Breast epithelium (tissue), 3 donors: ENCODE data around the gene PKLR.

Experiments used
- CTCF ChIP-seq, 3 donors: fragments of 450-650 bp; IDR thresholded peaks; one replicate each; pipeline ENCODE4 v1.5.1; 2016 to 2017; ENCODE audit warnings: antibody characterized with exemption in 3 of 3, mild to moderate bottlenecking in 3 of 3, moderate library complexity in 3 of 3
- POLR2A ChIP-seq: fragments of 450-650 bp; IDR thresholded peaks from one replicate; pipeline ENCODE4 v1.6.1; 2016; ENCODE audit warnings: antibody characterized with exemption, mild to moderate bottlenecking, moderate library complexity
- POLR2AphosphoS5 ChIP-seq, 3 donors: sonication (generic); formaldehyde crosslinking; IDR thresholded peaks; one replicate each; pipeline ENCODE4 v1.6.1; 2017; ENCODE audit warnings: antibody characterized with exemption in 3 of 3

DNA sequence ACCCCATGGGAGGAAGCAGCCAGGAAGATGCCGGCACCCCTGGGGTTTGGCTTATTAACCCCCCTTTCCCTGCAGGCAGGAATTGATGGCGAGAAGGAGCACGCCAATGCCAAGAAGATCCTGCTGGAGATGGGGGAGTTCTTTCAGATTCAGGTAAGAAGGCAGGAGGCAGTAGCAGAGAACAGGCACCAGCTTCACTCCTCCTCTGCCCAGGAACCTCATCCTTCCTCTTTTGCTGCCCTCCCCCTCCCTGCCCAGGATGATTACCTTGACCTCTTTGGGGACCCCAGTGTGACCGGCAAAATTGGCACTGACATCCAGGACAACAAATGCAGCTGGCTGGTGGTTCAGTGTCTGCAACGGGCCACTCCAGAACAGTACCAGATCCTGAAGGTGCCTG, 18.3 kb upstream of the PKLR start:
- TF ChIP-seq CTCF (IDR thresholded peaks at IDR 0.05), result no peak
- no peak for TF ChIP-seq POLR2AphosphoS5 (IDR thresholded peaks at IDR 0.05)
- TF ChIP-seq POLR2A, result no peak
